Stimulated activated CD8-positive, alpha-beta memory T cell treated with anti-CD3 and anti-CD28 coated beads, Interleukin-15, amount 100 ng/mL, for 1 hour (primary cell): Measurements from ENCODE around the gene PCDHB5.
"Not testable (repeated sequence)": the region's sequence is repeated elsewhere in the genome, so short reads cannot be mapped to it uniquely, and the experiment has no call there.

Experiments used
- DNase-seq: peaks from one replicate; pipeline ENCODE4 v3.0.0-alpha.2; 2020; ENCODE audit warnings: low read depth

The PCDHB5 gene

GRCh38 chr5:141152096-141152495, 17.1 kb downstream of the PCDHB5 start:
- DNase-seq: not testable (repeated sequence)

GRCh38 chr5:141155540-141156374, 20.8 kb downstream of the PCDHB5 start:
- DNase-seq: no peak

- DNase-seq: not testable (repeated sequence)
Measured at GRCh38 chr5:141157356-141157755, 22.4 kb downstream of the PCDHB5 start.

GRCh38 chr5:141157901-141158300, 22.9 kb downstream of the PCDHB5 start:
- not testable (repeated sequence) for DNase-seq

- no peak for DNase-seq
Measured at GRCh38 chr5:141172381-141173204, 37.6 kb downstream of the PCDHB5 start, which contains the start of gene PCDHB7. Gene PCDHB7, plus strand, starts transcription at chr5:141172644. Its CDS starts 192 bp downstream, at chr5:141172836.

GRCh38 chr5:141174291-141175104, 39.5 kb downstream of the PCDHB5 start:
- DNase-seq: not testable (repeated sequence)

- DNase-seq: no peak
Measured at GRCh38 chr5:141175933-141176332, 40.9 kb downstream of the PCDHB5 start.

- not testable (repeated sequence) for DNase-seq
Measured at GRCh38 chr5:141177577-141178191, 42.7 kb downstream of the PCDHB5 start, which contains the start of gene PCDHB8. Gene PCDHB8, plus strand, starts transcription at chr5:141177790. Its CDS starts 245 bp downstream, at chr5:141178035.

GRCh38 chr5:141179371-141179770, 44.4 kb downstream of the PCDHB5 start:
- not testable (repeated sequence) for DNase-seq

- not testable (repeated sequence) for DNase-seq
Measured at GRCh38 chr5:141179876-141180275, 44.9 kb downstream of the PCDHB5 start.

- DNase-seq: no peak
Measured at GRCh38 chr5:141180313-141180712, 45.3 kb downstream of the PCDHB5 start.

- DNase-seq: no peak
Measured at GRCh38 chr5:141182248-141182647, 47.2 kb downstream of the PCDHB5 start, which contains the start of gene PCDHB16. Gene PCDHB16, plus strand, starts transcription at chr5:141182387. Its CDS starts 173 bp downstream, at chr5:141182560.

GRCh38 chr5:141184117-141184855, 49.3 kb downstream of the PCDHB5 start:
- DNase-seq: not testable (repeated sequence)

- no peak for DNase-seq
Measured at GRCh38 chr5:141186897-141187512, 52.0 kb downstream of the PCDHB5 start, which contains the start of gene PCDHB9. Gene PCDHB9, plus strand, starts transcription at chr5:141187161. Its CDS starts 158 bp downstream, at chr5:141187319.
